ENCODE measurements around the gene MICU2. TPM values are rescaled to one million over a fixed set of nuclear protein-coding genes. Genes with fewer than 3 reads are reported as not detected.
A peak's percentile ranks its signal among the peaks of the same experiment; 100 is the strongest.

MICU2 gene
- total and polyA plus RNA-seq, 2 of the 4 experiments (the other 2 are of a cell fraction) = 14.9 to 25.0 TPM

DNA sequence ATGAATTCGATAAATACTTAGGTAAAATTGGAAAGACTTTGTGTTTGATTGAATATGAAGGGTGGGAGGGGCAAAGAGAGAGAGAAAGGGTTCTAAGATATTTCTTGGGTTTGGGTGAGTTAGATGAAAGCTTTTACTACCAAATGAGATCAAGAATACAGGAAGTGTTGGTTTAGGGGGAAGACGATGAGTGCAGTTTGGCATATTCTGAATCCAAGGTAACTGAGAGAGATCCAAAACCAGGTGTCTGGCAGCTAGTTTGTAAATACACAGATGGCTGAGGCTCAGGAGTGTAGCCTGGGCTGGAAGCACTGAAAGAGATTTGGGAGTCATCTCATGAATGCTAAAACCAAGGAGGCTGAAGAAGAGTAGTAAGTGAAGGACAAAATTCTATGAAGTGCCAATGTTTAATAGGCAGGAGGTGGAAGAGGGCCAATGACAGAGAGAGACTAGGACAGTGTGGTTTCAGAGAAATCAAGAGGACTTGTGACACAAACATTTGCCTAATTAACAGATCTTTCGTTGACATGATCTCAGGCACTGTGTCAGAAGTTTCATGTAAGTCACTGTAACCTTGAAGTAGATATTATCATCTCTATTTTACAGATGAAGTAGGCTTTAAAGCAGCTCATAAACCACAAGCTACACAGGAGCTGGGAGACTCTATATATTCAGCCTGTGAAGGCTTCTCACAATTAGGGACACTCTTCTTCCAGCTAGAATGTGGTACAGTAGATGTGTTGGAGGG lies 74.7 kb downstream of the MICU2 start:
- 0 out of 2 replicates have a peak overlapping the region, but pooled peaks have one; percentile 45 for H3K23ac ChIP-seq (ENCODE audit: low read depth, low read length)
- no peak overlapping the region for H3K56ac ChIP-seq (ENCODE audit: extremely low read depth, insufficient read depth, low read length)
- DNase-seq = no peak
- no peak overlapping the region for H3K9ac ChIP-seq (ENCODE audit: low read depth, low read length)
- no peaks in the 10 kb centered on the region for H3K4me1 ChIP-seq (ENCODE audit: control insufficient read depth, insufficient read depth, low read length)
- ChIA-PET POLR2A (ENCODE audit: unreplicated experiment) (no interaction called here), CTCF (no interaction called here)
- no peak overlapping the region for H4K91ac ChIP-seq (ENCODE audit: insufficient read depth, low read depth, low read length)
- no peak overlapping the region for H2BK20ac ChIP-seq (ENCODE audit: low read depth, low read length)
- no peak overlapping the region for H3K27ac ChIP-seq (ENCODE audit: insufficient read depth, low read length)
- no peak for ATAC-seq (ENCODE audit: low read depth)
- no peaks in the 10 kb centered on the region for H3K9me1 ChIP-seq (ENCODE audit: insufficient read depth, low read length)
- no peak overlapping the region for H3K4ac ChIP-seq (ENCODE audit: low read depth, low read length)
- H3K36me3 ChIP-seq (ENCODE audit: control insufficient read depth, insufficient read depth, low read length) = peaks cover 1% of the 10 kb centered on the region; the same call in 1 of the 2 replicates
- H3K9me3 ChIP-seq (ENCODE audit: control insufficient read depth, insufficient read depth, low read length) = no peaks in the 10 kb centered on the region
- H2AFZ ChIP-seq (replicated peaks; ENCODE audit: low read length, poor library complexity) = no peak overlapping the region
- H4K5ac ChIP-seq (ENCODE audit: low read depth, low read length) = no peak overlapping the region
- intact Hi-C loops (cut with micrococcal nuclease) (no loop called here), dilution Hi-C loops (cut with HindIII; ENCODE audit: low sequenced_read_pairs, unreplicated experiment) (no loop called here), in situ Hi-C loops (cut with MboI; ENCODE audit: low sequenced_read_pairs) (no loop called here)
- peaks cover 0 to 6% of the 10 kb centered on the region in 2 experiments; a peak in 3 of 4 replicates for H3K79me1 ChIP-seq (ENCODE audit: low read depth in 1 of 2, low read length in 2 of 2)
- no peak overlapping the region for H2BK5ac ChIP-seq (ENCODE audit: low read depth, low read length, poor library complexity, severe bottlenecking)
- no peak overlapping the region for H2AK9ac ChIP-seq (replicated peaks; ENCODE audit: low read depth, low read length, poor library complexity)
- 100% methylated on average over 1 of the region's 3 CpGs; no CpG with 5 or more reads in 1 of the 2 experiments for WGBS, 2 experiments (ENCODE audit: extremely low coverage in 2 of 2, insufficient read length in 1 of 2)
- no peak overlapping the region for H3K4me3 ChIP-seq (ENCODE audit: insufficient read depth, low read depth, low read length)
- no peak overlapping the region for H2AK5ac ChIP-seq (ENCODE audit: low read depth, low read length)
- no peak overlapping the region for H2BK120ac ChIP-seq (ENCODE audit: low read depth, low read length)
- peak overlapping the region; percentile 34; the same call in 1 of the 2 replicates for H3K14ac ChIP-seq (replicated peaks; ENCODE audit: low read depth, low read length)
- no peak overlapping the region for H3K18ac ChIP-seq (ENCODE audit: low read depth, low read length)
- no peaks in the 10 kb centered on the region for H4K20me1 ChIP-seq (ENCODE audit: insufficient read depth, low read length)
- no peak overlapping the region for H2BK15ac ChIP-seq (ENCODE audit: low read depth, low read length)
- H3K27me3 ChIP-seq (ENCODE audit: control insufficient read depth, insufficient read depth, low read length) = no peaks in the 10 kb centered on the region
- no peak overlapping the region for H4K8ac ChIP-seq (ENCODE audit: low read depth in 2 of 2, low read length in 2 of 2)
- H3K4me2 ChIP-seq (ENCODE audit: low read depth, low read length) = no peak overlapping the region
- BruUV-seq (replicated peaks) = no TSS peak
- no peak for TF ChIP-seq RAD21 (IDR thresholded peaks at IDR 0.05; ENCODE audit: low read length)
- no peak for TF ChIP-seq NFE2L2 (IDR thresholded peaks at IDR 0.05; ENCODE audit: low read depth, low read length)
- TF ChIP-seq MAZ (IDR thresholded peaks at IDR 0.05; ENCODE audit: borderline replicate concordance, low read depth, low read length) = no peak
- TF ChIP-seq MAFK (IDR thresholded peaks at IDR 0.05; ENCODE audit: low read depth, low read length) = no peak
- TF ChIP-seq FOS (IDR thresholded peaks at IDR 0.05; ENCODE audit: low read depth, low read length) = no peak
- no peak for TF ChIP-seq ELK1 (IDR thresholded peaks at IDR 0.05; ENCODE audit: borderline replicate concordance, low read depth, low read length)
- no peak for TF ChIP-seq CHD1 (IDR thresholded peaks at IDR 0.05; ENCODE audit: low read depth, low read length)
- no peak for TF ChIP-seq RCOR1 (IDR thresholded peaks at IDR 0.05; ENCODE audit: insufficient replicate concordance, low read length)
- no peak for TF ChIP-seq BHLHE40 (IDR thresholded peaks at IDR 0.05; ENCODE audit: low read depth, low read length)
- TF ChIP-seq MXI1 (IDR thresholded peaks at IDR 0.05; ENCODE audit: borderline replicate concordance, low read depth, low read length) = no peak
- no peak for TF ChIP-seq CEBPB (IDR thresholded peaks at IDR 0.05; ENCODE audit: low read depth, low read length)
- TF ChIP-seq POLR2A (IDR thresholded peaks at IDR 0.05; ENCODE audit: low read depth, low read length) = no peak
- no peak for TF ChIP-seq CTCF (conservative IDR thresholded peaks at IDR 0.05; ENCODE audit: low read depth, low read length)
- no peak for TF ChIP-seq USF2 (IDR thresholded peaks at IDR 0.05; ENCODE audit: low read depth, low read length)
- TF ChIP-seq SMC3 (IDR thresholded peaks at IDR 0.05; ENCODE audit: low read depth, low read length) = no peak

Data from IMR-90 (cell line).